Keratinocyte (primary cell): ENCODE data around the gene SLC22A31. TPM values are rescaled to one million over a fixed set of nuclear protein-coding genes. Genes with fewer than 3 reads are reported as not detected.
A peak's percentile ranks its signal among the peaks of the same experiment; 100 is the strongest.

Experiments used
- DNase-seq: peaks from one replicate; pipeline ENCODE4 v3.0.0-alpha.2; 2011; ENCODE audit warnings: low read depth, missing footprints, low spot score
- FAIRE-seq: peaks from 2 replicates; lab custom pipeline; 2011; peaks lifted over from hg19 to GRCh38; lab: Jason Lieb, UNC
- H2AFZ ChIP-seq: 2 replicates; pipeline ENCODE4 v1.6.0; 2012; ENCODE audit warnings: low read length, control low read depth, inconsistent platforms; ENCODE audit not compliant: control insufficient read depth
- H3K27ac ChIP-seq: 2 replicates; pipeline ENCODE4 v1.5.1; 2011; ENCODE audit warnings: low read length; ENCODE audit not compliant: control insufficient read depth, insufficient read depth
- H3K27me3 ChIP-seq: 3 replicates; pipeline ENCODE4 v1.6.0; 2011; ENCODE audit warnings: low read length; ENCODE audit not compliant: control insufficient read depth, insufficient read depth; ENCODE audit errors: extremely low read depth
- H3K36me3 ChIP-seq, 2 experiments: 2 replicates in 1 of 2; 3 replicates in 1 of 2; pipeline ENCODE4 v1.5.1; 2011; ENCODE audit warnings: low read length in 2 of 2, mild to moderate bottlenecking in 1 of 2; ENCODE audit not compliant: control insufficient read depth in 2 of 2, insufficient read depth in 2 of 2; ENCODE audit errors: extremely low read depth in 1 of 2
- H3K4me1 ChIP-seq: 3 replicates; pipeline ENCODE4 v1.5.1; 2011; ENCODE audit warnings: low read length; ENCODE audit not compliant: control insufficient read depth, insufficient read depth; ENCODE audit errors: extremely low read depth
- H3K4me2 ChIP-seq: 3 replicates; pipeline ENCODE4 v1.6.0; 2011; ENCODE audit warnings: low read depth, low read length; ENCODE audit not compliant: control insufficient read depth, insufficient read depth; ENCODE audit errors: extremely low read depth
- H3K4me3 ChIP-seq, 3 experiments: fragments of 200-600 bp in 1 of 3; sonication (generic) in 1 of 3; 2 replicates in 2 of 3; 3 replicates in 1 of 3; pipeline ENCODE4 v1.5.1; 2011 to 2016; ENCODE audit warnings: low read length in 3 of 3, mild to moderate bottlenecking in 3 of 3, control low read depth in 2 of 3, inconsistent platforms in 1 of 3, low read depth in 1 of 3, mixed read lengths in 1 of 3, mixed run types in 1 of 3, moderate library complexity in 1 of 3; ENCODE audit not compliant: control insufficient read depth in 2 of 3, insufficient read depth in 2 of 3; ENCODE audit errors: extremely low read depth in 1 of 3
- H3K79me2 ChIP-seq: 2 replicates; pipeline ENCODE4 v1.6.0; 2012; ENCODE audit warnings: low read length; ENCODE audit not compliant: control insufficient read depth, insufficient read depth
- H3K9ac ChIP-seq: 3 replicates; pipeline ENCODE4 v1.6.0; 2011; ENCODE audit warnings: low read length; ENCODE audit not compliant: control insufficient read depth, insufficient read depth; ENCODE audit errors: extremely low read depth
- H3K9me1 ChIP-seq: 3 replicates; pipeline ENCODE4 v1.6.0; 2011; ENCODE audit warnings: low read length; ENCODE audit not compliant: control insufficient read depth, insufficient read depth; ENCODE audit errors: extremely low read depth
- H3K9me3 ChIP-seq: 2 replicates; pipeline ENCODE4 v1.5.1; 2012; ENCODE audit warnings: low read depth, low read length; ENCODE audit not compliant: control insufficient read depth
- H4K20me1 ChIP-seq: 3 replicates; pipeline ENCODE4 v1.6.0; 2011; ENCODE audit warnings: low read length; ENCODE audit not compliant: control insufficient read depth, insufficient read depth; ENCODE audit errors: extremely low read depth
- CTCF ChIP-seq, 3 experiments: IDR thresholded peaks in 1 of 3; conservative IDR thresholded peaks in 1 of 3; optimal IDR thresholded peaks in 1 of 3; 2 replicates in 2 of 3; 3 replicates in 1 of 3; pipeline versions ENCODE3 to v1.5.1; 2011; ENCODE audit warnings: low read length in 3 of 3, mild to moderate bottlenecking in 3 of 3, moderate library complexity in 2 of 3, control low read depth in 1 of 3, inconsistent platforms in 1 of 3; ENCODE audit not compliant: insufficient read depth in 2 of 3; ENCODE audit errors: extremely low read depth in 1 of 3
- EZH2 ChIP-seq: IDR thresholded peaks from one replicate; pipeline ENCODE4 v1.6.1; 2012; ENCODE audit warnings: inconsistent platforms, mild to moderate bottlenecking, low read length, moderate library complexity
- dilution Hi-C: fragments of 300-500 bp; cut with MboI; formaldehyde crosslinking; loops from one replicate; pipeline ENCODE4 v1.7.0; 2020; ENCODE audit warnings: low sequenced_read_pairs; ENCODE audit not compliant: extremely low pct_ligation_motif_present
- polyA plus RNA-seq, 5 experiments: library from polyadenylated mRNA; depleted of rRNA in 3 of 5; stranded (reverse) in 3 of 5; stranded (forward) in 1 of 5; unstranded in 1 of 5; fragments of >200 nt; gene quantifications; 1 replicate in 1 of 5; 2 replicates in 3 of 5; 3 replicates in 1 of 5; pipeline versions ENCODE4 v1.2.1 to v1.2.3, GENCODE V29; 2011 to 2012; ENCODE audit warnings: missing spikeins in 2 of 5, low read depth in 1 of 5, low replicate concordance in 1 of 5

SLC22A31 gene
- polyA plus RNA-seq, 1 donor (not counting 4 experiments of a cell fraction or from before 2014, with no cell fraction given), result not detected

GRCh38 chr16:89217388-89218191, 17.3 kb upstream of the SLC22A31 start, which contains the start of gene ZNF778:
Gene ZNF778 (plus strand): TSS chr16:89217703. CDS start chr16:89221128, 3,425 bp downstream.
- Histone ChIP-seq H3K79me2 (peaks cover 18% of the 10 kb centered on the region), H2AFZ (peak within 1 kb of the TSS; percentile 92), H3K27me3 (no peaks in the 10 kb centered on the region), H4K20me1 (no peaks in the 10 kb centered on the region), H3K9ac (peak within 1 kb of the TSS; percentile 97), H3K4me3 (peak within 1 kb of the TSS; percentile 94 to 96 (median 95)), H3K36me3 (peaks cover 7 to 17% of the 10 kb centered on the region in 2 experiments), H3K9me1 (no peaks in the 10 kb centered on the region), H3K4me1 (peaks cover 9% of the 10 kb centered on the region), H3K4me2 (peak within 1 kb of the TSS; percentile 98), H3K27ac (peak within 1 kb of the TSS; percentile 89), H3K9me3 (no peaks in the 10 kb centered on the region)
- TF ChIP-seq EZH2 (no peak), CTCF (optimal IDR thresholded peaks at IDR 0.05 in 1 of 3, IDR thresholded peaks at IDR 0.05 in 1 of 3, conservative IDR thresholded peaks at IDR 0.05 in 1 of 3; ENCODE audit: extremely low read depth in 1 of 3, insufficient read depth in 2 of 3, low read length in 3 of 3) (no peak)
- FAIRE-seq (no peak), DNase-seq (peak; percentile 46)
- dilution Hi-C loops, result no loop called here

- H3K4me3 ChIP-seq, result peak overlapping the region; percentile 94 to 96 (median 95)
- H3K4me2 ChIP-seq, result peak overlapping the region; percentile 98
- DNase-seq, result no peak
- H3K79me2 ChIP-seq, result peaks cover 18% of the 10 kb centered on the region
- H3K9me1 ChIP-seq, result no peaks in the 10 kb centered on the region
- TF ChIP-seq CTCF (optimal IDR thresholded peaks at IDR 0.05 in 1 of 3, IDR thresholded peaks at IDR 0.05 in 1 of 3, conservative IDR thresholded peaks at IDR 0.05 in 1 of 3; ENCODE audit: extremely low read depth in 1 of 3, insufficient read depth in 2 of 3, low read length in 3 of 3), result no peak
- dilution Hi-C loops, result no loop called here
- no peak for FAIRE-seq
- H3K36me3 ChIP-seq, result peaks cover 4 to 16% of the 10 kb centered on the region in 2 experiments
- no peaks in the 10 kb centered on the region for H3K9me3 ChIP-seq
- H3K9ac ChIP-seq, result peak overlapping the region; percentile 97
- H3K27me3 ChIP-seq, result no peaks in the 10 kb centered on the region
- no peaks in the 10 kb centered on the region for H4K20me1 ChIP-seq
- H2AFZ ChIP-seq, result peak overlapping the region; percentile 92
- peaks cover 9% of the 10 kb centered on the region for H3K4me1 ChIP-seq
- H3K27ac ChIP-seq, result peak overlapping the region; percentile 89
Measured at GRCh38 chr16:89217138-89217387, 16.7 kb upstream of the SLC22A31 start.
